ENCODE results near the gene HCRTR1. TPM values are rescaled to one million over a fixed set of nuclear protein-coding genes. Genes with fewer than 3 reads are reported as not detected.

HCRTR1 gene
- total RNA-seq, 1 donor from 2014 or later: not detected

DNA sequence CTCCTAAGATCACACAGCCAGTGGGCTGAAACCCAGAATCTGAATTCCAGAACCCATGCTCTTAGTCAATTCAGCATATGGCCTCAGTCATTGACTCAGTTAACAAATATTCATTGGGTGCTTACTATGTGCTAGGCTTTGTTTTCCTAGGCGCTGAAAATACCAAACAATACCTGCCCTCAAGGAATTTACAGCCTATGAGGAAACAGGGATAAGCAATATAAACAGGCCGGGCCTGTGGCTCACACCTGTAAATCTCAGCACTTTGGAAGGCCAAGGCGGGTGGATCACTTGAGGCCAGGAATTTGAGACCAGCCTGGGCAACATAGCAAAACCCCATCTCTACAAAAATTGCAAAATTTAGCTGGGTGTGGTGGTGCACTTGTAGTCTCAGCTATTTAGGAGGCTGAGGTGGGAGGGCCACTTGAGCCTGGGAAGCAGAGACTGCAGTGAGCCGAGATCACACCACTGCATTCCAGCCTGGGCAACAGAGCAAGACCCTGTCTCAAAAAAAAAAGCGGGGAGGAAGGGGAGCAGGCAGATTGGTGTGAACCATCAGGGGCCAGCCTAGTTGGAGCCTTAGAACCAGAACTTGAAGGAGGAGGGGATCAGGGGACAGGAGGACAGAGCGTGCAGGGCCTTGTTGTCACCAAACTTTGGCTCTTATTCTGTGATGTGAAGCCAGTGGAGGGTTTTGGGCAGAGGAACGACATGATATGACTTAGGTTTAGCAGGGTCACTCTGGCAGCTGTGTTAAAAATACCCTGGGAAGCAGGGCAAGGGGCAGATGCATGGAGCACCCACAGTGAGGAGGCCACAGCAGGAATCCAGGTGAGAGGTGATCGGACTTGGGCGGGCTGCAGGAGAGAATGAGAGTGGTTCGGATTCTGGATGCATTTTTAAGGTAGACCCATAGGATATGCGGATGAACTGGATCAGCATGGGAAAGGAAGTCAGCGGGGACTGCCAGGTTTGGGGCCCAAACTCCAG lies 35.4 kb upstream of the HCRTR1 start:
- no peak for DNase-seq (ENCODE audit: low spot score)

DNA sequence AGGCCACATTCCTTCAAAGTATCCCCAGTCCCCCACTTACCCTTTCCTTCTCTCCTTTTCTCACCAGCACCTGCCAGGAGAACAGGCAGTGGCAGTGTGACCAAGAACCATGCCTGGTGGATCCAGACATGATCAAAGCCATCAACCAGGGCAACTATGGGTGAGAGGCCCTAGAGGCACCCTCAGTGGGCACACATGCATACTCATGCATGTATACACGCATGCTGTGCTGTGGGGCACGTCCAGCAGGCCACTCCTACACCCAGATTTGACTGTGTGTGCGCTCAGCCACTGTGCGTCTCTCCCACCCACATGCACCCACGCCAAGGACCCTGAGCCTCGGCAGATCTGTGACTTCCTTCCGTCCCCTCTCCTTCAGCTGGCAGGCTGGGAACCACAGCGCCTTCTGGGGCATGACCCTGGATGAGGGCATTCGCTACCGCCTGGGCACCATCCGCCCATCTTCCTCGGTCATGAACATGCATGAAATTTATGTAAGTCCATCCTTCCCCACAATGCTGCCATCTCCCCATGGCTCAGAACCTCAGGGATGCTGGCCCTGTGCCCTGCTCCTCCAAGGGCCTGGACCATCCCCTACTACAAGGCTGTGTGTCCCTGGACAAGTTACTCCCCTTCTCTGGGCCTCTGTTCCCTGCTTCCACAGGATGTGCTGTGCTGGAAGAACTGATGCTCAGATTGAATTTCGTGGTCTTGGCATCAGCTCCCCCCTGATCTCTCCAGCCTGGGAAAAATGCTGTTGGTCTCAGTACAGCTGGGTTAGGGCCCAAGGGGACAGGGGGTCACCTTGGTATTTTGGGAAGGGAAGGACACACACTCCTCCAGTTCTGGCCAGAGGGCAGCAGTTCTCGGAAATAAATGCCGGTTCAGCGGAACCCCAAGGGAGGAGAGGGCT lies 34.2 kb upstream of the HCRTR1 start:
- DNase-seq (ENCODE audit: low spot score): peak; percentile 36

DNA sequence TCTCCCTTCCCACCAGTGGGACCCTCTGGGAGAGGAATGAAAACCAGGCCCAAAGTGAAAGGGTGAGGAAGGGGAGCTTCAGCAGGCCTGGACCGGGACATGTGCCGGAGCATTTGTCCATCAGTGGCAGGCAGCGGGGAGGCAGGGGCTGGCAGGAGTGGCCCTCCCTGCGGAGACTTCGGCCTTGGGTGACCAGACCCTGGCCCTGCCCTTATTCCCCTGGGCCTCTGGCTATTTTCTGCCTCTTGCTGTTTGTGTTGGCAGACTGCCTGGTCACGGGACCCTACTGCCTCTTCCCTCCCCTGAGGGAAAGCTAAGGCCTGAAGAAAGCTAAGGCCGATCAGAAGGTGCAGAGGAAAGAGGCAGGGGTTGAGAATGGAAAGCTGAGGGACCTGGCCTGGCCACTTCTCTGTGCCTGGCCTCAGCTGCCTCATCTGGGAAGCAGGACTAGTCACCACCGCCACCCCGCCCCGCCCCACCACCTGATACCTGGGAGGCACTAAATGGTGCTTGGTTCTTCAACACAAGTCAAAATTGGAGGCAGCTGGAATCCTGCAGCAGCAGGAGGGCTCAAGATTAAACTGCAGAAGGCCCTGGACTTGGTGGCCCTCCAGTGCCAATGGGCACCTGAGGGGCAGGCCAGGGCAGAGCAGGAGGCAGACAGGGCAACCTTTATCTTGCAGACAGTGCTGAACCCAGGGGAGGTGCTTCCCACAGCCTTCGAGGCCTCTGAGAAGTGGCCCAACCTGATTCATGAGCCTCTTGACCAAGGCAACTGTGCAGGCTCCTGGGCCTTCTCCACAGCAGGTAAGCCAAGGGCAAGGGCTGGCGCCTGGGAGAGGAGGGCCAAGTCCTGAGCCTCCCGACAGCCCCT lies 33.3 kb upstream of the HCRTR1 start:
- DNase-seq (ENCODE audit: low spot score): peak; percentile 88

- DNase-seq (ENCODE audit: low spot score): no peak
Observed at GRCh38 chr1:31584869-31585735, 32.4 kb upstream of the HCRTR1 start.

DNA sequence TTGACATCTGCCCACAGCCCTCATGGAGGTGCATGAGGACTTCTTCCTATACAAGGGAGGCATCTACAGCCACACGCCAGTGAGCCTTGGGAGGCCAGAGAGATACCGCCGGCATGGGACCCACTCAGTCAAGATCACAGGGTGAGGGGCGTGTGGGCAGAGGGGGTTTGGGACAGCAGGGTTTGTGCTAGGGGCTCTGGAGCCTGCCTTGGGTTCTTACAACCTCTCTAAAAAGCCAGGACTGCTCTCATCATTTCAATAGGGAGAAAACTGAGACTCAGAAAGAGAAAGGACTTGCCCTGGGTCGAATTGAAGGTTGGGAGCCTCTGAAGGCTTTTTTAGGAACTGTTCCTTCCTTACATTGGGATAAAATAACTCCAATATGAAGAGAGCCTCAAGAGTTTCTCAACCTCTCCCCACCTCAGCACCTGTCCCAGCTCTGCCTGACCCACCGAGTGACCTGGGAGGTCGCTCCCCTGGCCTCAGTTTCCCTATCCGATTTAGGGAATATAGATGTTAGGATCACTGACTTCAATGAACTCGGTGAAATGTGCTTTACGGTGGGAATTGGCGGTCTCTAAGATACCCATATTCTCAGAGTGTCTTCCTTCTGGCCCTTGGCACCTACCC lies 31.6 kb upstream of the HCRTR1 start:
- peak; percentile 40 for DNase-seq (ENCODE audit: low spot score)

GRCh38 chr1:31586376-31587327 lies 30.8 kb upstream of the HCRTR1 start:
- peak; percentile 45 for DNase-seq (ENCODE audit: low spot score)

DNA sequence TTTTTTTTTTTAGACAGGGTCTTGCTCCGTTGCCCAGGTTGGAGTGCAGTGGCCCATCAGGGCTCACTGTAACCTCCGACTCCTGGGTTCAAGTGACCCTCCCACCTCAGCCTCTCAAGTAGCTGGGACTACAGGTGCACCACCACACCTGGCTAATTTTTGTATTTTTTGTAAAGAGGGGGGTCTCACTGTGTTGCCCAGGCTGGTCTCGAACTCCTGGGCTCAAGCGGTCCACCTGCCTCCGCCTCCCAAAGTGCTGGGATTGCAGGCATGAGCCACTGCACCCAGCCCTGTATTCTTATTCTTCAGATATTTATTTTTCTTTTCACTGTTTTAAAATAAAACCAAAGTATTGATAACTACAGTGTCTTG lies 30.2 kb upstream of the HCRTR1 start:
- DNase-seq (ENCODE audit: low spot score): peak; percentile 24

DNA sequence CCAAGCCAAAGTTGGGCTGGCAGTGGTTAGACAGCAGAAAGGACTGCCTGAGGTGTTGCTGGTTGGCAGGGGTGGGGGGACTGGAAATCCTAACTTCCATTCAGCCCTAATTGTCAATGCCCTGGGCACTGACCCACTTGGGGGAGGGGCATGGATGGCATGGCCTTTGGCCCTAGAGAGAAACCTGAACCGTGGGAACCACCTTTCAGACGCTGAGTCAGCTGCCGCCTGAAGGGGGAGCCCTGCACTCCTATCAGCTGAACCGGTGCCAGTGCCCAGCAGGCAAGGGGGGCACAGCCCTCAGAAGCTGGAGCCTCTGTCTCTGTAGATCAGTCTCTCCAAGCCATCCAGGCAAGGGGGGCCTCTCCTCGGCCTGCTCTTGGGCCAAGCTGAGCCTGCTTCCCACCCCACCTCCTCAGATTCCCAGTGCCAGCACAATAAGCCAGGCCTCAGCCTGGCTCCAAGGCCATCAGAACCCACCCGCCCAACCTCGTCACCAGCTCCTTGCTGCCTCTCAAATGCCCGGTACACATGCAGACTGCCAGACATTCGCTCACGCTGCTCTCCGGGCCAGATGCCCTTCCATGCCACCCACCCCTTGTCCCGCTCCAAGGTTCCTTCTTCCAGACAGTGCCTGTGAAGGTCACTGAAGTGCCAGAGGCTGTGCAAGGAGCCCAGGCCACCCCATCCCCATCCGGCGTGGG lies 29.6 kb upstream of the HCRTR1 start:
- DNase-seq (ENCODE audit: low spot score): peak; percentile 82

GRCh38 chr1:31588751-31589515 lies 28.6 kb upstream of the HCRTR1 start:
- no peak for DNase-seq (ENCODE audit: low spot score)

- peak; percentile 64 for DNase-seq (ENCODE audit: low spot score)
Observed at GRCh38 chr1:31591425-31592093, 25.9 kb upstream of the HCRTR1 start.

GRCh38 chr1:31592132-31592531 lies 25.4 kb upstream of the HCRTR1 start:
- no peak for DNase-seq (ENCODE audit: low spot score)

DNA sequence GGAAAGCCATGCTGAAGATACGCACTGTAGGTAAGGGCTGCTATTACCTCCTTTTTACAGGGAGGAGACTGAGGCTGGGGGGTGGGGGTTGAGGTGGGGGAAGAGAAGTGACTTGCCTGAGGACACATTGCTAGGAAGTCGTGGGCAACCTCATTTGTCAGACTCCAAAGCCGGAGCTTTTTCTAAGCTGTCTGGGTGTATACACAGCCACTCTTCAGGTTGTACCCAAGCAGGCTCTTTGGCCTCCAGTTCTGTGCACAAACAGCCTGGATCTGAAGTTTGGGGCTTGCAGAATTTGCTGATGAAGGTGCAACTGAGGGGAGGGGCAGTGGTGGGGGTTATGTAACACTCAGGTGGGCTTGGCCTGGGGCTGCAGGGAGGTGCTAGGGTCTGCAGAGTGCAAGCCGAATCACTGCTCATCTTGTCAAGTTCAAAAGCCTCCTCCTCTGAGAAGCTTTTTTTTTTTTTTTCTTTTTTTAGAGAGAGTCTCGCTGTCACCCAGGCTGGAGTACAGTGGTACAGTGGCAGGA lies 24.3 kb upstream of the HCRTR1 start:
- DNase-seq (ENCODE audit: low spot score): no peak

GRCh38 chr1:31593770-31594632 lies 23.5 kb upstream of the HCRTR1 start:
- peak; percentile 87 for DNase-seq (ENCODE audit: low spot score)

DNA sequence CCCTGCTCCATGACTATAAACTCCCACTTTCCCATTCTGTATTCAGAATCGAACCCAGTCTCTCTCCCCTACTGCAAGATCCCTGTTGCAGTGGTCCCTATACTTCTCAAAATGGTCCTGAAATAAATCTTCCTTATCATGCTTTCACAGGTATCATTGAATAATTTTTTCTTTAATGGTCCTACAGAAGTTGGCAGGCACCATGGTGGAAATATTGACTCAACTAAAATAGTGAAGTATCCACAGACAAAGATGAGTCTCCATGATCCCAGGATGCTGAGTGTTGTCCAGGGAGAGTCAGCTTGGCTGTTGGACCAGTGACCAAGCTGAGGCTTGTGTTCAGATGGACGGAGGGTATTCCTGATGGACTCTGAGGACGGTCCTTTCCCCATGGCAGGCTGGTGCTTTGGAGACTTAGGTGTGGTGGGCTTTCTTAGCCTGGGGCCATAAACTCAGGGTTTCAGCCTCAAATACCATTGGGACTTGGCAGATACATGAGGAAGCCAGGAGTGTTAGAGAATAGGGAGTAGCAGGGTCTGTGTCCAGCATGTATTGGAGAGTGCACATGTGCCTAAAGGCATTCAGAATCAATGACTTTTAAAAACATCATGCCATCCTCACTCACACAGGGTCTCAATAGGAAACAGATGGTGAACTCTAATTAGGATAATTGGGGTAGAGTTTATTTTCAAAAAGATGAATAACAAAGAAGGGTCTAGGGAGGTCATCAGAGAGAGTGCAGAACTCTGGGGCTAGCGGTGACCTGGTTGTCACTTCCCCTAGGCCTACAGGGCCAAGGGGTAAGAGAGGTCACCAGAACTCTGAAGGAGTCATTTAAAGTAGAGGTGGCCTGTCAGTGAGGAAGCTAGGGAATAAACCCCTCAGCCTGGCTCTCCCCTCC lies 21.4 kb upstream of the HCRTR1 start:
- DNase-seq (ENCODE audit: low spot score): no peak

- DNase-seq (ENCODE audit: low spot score): no peak
Observed at GRCh38 chr1:31596737-31597097, 20.8 kb upstream of the HCRTR1 start.

All from ureter (tissue), 1 donor.